DMS 273 (cell line): Measurements from ENCODE around the gene LDLRAD2.
"Not testable (repeated sequence)": the region's sequence is repeated elsewhere in the genome, so short reads cannot be mapped to it uniquely, and the experiment has no call there.

Source experiments
- DNase-seq: peaks from one replicate; lab custom pipeline; 2025; ENCODE audit not compliant: unreplicated experiment; lab: John Stamatoyannopoulos, UW

LDLRAD2 gene

GRCh38 chr1:21782868-21783678, 29.0 kb upstream of the LDLRAD2 start, which contains the start of gene USP48:
USP48 (minus strand) TSS chr1:21783149; CDS start chr1:21782957, 192 bp downstream.
- DNase-seq: peak; percentile 99

DNA sequence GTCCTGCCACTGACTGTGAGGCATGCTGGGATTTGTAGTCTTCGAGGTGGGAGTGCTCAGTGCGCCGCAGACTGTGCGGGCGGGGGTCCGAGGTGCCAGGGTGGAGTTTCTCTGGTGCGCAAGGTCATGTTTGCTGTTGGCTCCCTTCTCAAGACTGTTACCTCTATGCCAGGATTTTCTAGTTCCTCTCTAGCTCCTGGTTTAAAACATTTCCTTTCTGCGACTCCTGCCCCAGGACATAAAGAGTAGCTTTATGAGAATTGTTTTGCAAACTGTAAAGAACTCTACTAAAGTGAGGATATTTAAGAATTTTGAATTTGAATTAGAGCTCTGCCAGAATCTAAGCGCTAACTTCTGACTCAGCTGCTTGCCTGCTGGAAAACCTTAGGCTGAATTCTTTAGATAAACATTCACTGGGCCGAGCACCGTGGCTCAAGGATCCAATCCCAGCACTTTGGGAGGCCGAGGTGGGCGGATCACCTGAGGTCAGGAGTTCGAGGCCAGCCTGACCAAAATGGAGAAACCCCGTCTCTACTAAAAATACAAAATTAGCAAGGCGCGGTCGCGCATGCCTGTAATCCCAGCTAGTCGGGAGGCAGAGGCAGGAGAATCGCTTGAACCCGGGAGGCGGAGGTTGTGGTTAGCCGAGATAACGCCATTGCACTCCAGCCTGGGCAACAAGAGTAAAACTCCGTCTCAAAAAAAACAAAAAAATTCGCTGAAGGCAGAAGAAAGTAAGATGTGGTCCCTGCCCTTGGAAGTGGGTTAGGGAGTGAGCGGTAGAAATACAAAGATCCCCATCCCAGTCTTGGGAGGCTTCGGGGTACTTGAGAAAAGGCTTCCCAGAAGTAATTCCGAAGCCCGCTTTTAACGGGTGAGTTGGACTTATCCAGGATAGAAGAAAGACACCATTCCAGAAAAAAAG, 28.1 kb upstream of the LDLRAD2 start:
- peak; percentile 19 for DNase-seq

GRCh38 chr1:21785764-21786163, 26.3 kb upstream of the LDLRAD2 start:
- not testable (repeated sequence) for DNase-seq

DNA sequence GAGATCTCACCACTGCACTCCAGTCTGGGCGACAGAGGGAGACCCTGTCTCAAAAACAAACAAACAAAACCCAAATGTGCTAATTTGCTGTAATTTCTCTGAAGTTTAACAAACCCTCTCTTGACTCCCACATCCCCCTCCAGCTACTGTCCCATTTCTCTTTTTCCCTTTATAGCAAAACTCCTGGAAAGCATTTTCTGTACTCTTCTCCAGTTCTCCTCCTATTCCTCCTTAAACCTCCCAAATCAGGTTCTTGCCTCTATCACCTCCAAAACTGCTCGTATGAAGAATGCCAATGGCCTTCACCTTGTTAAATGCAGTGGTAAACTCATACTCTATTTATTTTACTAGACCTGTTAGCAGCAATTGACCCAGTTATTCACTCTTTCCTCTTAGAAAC, 25.4 kb upstream of the LDLRAD2 start:
- no peak for DNase-seq

DNA sequence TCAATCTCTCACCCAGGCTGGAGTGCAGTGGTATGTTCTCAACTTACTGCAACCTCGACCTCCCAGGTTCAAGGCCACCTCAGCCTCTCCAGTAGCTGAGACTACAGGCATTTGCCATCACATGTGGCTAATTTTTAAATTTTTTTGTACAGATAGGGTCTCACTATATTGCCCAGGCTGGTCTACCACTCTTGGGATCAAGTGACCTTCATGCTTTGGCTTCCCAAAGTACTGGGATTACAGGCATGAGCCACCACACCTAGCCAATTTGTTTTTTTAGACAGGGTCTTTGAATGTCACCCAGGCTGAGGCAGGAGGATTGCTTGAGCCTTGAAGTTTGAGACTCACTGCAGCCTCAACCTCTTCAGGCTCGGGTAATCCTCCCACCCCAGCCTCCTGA, 19.0 kb upstream of the LDLRAD2 start:
- no peak for DNase-seq

DNA sequence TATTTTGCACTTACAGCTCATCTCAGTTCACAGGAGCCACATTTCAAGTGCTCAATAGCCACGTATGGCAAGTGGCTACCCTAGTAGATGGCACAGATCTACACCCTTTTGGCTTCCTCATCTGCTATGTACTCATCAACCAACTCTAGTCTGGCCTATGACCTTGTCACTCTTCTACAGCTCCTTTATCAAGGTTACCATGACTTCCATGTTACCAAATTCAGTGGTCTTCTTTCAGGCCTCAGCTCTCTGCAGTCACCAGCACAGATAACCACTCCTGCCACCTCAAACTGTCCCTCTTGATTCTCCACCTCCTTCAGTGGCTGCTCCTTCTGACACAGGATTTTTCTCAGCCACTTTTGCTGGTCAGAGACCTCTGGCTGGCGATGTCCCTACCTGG, 17.4 kb upstream of the LDLRAD2 start:
- DNase-seq: no peak

- DNase-seq: no peak
Observed at GRCh38 chr1:21795075-21795474, 17.0 kb upstream of the LDLRAD2 start.

DNA sequence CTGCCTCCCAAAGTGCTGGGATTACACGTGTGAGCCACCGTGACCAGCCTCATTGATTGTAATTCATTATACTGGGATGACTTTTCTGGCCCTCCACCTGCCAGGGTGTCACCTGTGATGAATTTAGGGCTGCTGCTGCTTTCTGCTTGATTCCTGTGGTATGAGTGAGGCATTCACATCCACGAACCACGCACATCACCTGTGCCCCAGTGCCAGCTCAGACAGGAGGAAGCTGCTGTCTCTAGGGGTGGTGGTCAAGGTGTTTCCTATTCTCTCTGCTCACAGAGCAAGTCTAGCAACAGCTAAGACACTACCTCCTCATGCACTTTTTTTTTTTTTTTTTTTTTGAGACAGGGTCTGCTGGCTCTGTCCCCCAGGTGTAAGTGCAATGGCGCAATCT, 12.3 kb upstream of the LDLRAD2 start:
- no peak for DNase-seq

- DNase-seq: no peak
Observed at GRCh38 chr1:21801100-21801499, 11.0 kb upstream of the LDLRAD2 start.

DNA sequence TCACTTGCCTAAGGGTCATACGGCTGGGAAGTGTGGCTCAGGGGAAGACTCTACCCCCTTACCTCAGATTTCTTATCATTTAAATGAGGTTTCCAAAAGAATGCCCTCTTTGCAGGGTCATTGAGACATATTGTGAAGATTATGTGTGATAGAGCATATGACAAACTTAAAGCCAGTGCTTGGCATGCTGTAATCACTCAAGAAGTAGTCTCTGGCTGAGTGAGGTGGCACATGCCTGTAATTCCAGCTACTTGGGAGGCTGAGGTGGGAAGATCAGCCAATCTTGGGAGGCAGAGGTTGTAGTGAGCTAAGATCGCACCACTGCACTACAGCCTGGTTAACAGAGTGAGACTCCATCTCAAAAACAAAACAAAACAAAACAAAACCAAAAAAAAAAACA, 7.5 kb upstream of the LDLRAD2 start:
- no peak for DNase-seq

- DNase-seq: no peak
Observed at GRCh38 chr1:21813542-21813941, 1.5 kb downstream of the LDLRAD2 start.

DNA sequence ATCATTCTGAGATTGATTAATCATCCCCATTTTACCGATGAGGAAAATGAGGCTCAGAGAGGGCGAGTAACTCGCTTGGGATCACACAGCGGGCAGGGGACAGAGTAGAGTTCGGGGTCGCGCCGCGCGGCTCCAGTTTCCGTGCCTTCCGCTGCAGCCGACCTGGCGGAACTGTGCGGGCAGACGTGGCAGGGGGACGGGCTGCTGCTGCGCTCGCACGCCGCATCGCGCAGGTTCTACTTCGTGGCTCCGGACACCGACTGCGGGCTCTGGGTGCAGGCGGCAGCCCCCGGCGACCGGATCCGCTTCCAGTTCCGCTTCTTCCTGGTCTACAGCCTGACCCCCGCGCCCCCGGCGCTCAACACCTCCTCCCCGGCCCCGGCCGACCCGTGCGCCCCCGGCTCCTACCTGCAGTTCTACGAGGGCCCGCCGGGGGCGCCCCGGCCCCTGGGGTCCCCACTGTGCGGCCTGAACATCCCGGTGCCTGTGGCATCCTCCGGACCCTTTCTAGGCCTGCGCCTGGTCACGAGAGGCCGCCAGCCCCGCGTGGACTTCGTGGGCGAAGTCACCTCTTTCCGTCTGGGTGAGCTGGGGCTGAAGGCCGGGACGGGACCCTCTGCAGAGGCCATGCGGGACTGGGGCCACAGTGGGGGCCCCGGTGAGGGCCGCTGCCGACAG, 2.3 kb downstream of the LDLRAD2 start:
- no peak for DNase-seq

GRCh38 chr1:21814981-21815582, 3.0 kb downstream of the LDLRAD2 start:
- DNase-seq: no peak

DNA sequence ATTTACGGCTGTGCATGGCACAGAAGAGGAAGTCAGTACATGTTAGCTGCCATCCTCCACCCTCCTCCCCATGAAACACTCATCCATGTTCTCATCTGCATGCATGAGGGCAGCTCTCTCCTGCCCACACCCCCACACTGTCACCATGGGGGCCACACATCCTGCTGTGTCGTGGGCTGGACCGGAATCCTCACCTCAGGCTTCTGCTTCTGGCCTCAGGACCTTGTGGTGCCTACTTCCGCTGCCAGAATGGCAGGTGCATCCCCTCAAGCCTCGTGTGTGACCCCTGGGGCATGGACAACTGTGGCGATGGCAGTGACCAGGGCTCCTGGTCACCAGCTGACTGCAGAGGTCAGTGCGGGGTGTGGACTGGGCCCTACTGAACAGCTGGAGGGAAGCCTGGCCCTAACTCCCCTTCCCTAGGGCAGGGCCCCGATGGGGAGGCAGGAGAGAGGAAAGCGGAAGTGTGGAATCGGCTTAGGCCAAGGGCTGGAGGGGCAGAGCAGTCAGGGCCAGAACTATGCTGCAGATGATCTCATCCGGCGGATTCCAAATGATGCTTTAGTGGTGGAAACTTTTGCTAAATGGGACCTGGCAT, 3.8 kb downstream of the LDLRAD2 start:
- no peak for DNase-seq

DNA sequence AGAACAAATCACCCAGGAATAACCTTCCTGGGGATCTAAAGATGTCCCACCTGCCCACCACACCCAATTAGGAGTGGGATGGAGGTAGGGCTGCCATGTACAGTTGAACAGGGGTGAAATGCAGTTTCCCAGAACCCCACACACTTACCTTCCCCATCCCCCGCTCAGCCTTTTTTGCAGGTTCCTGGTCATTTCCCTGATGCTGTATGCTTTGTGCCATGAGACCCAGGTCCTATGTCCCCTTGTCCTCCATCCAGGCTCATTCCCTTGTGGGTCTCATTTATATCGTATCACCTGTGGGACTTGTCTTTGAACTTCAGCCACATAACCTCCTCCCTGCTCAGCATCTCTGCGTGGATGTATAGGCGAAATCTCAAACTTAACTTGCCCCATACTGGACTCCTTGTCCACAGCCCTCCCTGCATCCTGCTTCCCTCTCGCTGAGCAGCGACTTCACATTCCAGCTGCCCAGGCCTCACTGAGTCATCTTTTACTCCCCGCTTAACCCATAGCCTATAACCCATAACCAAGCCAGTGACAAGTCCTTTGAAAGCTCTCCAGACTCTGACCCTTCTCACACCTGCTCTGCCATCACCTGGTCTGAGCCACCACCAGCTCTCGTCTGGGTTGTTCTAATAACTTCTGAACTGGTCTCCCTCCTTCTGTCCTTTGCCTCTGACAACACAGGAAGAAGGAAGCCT, 4.7 kb downstream of the LDLRAD2 start:
- DNase-seq: no peak

GRCh38 chr1:21818656-21819055, 6.6 kb downstream of the LDLRAD2 start:
- DNase-seq: peak; percentile 30

DNA sequence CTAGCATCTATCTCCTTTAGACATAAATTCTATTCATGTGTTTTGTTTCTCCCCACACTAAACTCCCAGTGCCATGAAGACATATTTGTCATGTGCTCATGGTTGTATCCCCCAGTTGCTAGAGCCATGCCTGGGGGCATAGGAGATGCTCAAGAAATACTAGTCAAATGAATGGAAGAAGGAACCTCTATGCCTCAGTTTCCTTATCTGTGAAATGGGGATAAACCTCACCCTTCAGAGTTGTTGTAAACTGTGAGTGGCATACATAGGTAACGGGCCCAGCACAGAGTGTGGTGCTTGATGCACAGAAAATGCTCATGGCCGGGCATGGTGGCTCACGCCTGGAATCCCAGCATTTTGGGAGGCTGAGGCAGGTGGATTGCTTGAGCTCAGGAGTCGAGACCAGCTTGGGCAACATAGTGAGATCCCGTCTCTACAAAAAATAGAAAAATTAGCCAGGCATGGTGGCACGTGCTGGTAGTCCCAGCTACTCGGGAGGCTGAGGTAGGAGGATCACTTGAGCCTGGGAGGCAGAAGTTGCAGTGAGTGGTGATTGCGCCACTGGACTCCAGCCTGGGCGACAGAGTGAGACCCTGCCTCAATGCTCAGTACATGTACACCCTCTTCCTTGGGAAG, 8.7 kb downstream of the LDLRAD2 start:
- DNase-seq: no peak

DNA sequence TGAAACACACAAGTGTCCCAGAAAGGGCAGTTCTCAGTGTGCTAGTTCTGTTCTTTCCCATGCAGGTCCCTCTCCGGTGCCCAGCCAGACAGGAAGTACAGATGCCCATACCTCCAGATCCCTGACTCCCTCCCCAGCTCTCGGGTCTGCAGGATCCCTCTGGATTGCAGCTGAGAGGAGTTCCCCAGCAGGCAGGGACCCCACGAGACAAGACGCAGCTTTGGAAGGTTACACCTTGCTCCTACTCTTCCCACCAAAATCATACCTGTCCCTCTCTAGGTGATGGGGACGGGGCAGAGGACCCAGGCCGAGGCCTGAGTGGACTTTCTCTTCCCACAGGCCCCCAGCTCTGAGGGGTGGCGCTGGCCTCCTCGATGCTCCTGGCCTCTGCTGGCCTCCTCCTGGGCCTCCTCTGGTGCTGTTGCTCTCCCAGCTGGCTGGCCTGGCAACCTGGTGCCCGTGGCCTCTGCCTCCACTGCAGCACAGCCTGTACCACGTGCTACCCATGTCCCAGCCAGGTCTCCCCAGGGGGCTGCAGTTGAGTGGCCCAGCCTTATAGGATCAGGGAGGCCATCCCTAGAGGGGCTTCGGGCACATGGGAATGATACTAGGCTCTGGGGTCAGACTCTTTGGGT, 9.4 kb downstream of the LDLRAD2 start:
- DNase-seq: no peak

GRCh38 chr1:21822349-21822748, 10.3 kb downstream of the LDLRAD2 start:
- DNase-seq: peak; percentile 38
